Erythroblast (primary cell): ENCODE results near the gene TEX26.

ENCODE experiments used
- DNase-seq, 2 experiments: peaks; one replicate each; lab custom pipeline; 2025; lab: John Stamatoyannopoulos, UW
- GATA1 ChIP-seq: IDR thresholded peaks from 2 replicates; pipeline ENCODE4 v1.6.1; 2011; ENCODE audit warnings: low read depth, mild to moderate bottlenecking, control low read depth, low read length, moderate library complexity
- POLR2A ChIP-seq: IDR thresholded peaks from 2 replicates; pipeline ENCODE4 v1.6.1; 2011; ENCODE audit warnings: mild to moderate bottlenecking, low read length

TEX26 gene

GRCh38 chr13:31001647-31002046 is 69.2 kb downstream of the TEX26 start:
- TF ChIP-seq GATA1 (no peak), POLR2A (no peak)

DNA sequence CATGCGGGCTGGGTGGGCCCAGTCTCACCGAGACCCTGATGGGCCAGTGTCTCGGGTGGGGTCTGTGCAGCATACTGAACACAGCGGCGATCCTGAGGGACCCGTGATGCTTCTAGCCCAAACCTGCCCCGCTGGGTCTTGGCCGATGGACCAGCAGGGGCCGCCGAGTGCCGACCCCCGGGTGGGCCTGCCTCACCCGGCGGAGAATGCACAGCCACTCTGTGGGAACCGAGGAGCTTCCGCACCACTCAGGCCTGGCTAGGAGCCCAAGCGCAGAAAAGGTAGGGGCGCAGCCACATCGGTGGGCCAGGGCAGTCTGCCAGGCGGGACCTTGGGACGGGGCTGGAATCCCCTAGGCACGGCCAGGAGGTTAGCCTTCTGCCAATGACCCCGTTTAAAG is 72.6 kb downstream of the TEX26 start:
- TF ChIP-seq GATA1 (no peak), POLR2A (no peak)
- no peak for DNase-seq

More at GRCh38 chr13:31001647-31002046, 69.2 kb downstream of the TEX26 start:
- DNase-seq, result no peak

DNA sequence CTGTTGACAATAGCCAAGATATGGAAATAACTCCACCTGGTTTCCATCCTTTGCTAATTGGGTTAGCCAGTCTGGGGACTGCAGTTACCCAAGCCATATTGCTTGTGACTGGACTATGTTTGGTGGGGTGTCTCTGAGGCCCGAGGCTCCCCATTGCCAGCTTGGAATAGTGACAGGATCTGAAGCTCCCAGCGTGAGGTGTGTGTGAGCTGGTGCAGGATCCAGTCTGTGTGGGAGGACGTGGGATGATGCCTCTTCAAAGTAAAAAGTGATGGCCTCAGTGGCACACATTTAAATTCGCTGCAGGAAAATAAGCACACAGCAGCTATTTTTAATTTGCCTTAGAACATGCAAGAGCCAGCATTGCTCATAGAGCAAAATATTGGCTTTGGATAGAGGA is 75.0 kb downstream of the TEX26 start:
- TF ChIP-seq GATA1, result no peak
- no peak for TF ChIP-seq POLR2A

DNA sequence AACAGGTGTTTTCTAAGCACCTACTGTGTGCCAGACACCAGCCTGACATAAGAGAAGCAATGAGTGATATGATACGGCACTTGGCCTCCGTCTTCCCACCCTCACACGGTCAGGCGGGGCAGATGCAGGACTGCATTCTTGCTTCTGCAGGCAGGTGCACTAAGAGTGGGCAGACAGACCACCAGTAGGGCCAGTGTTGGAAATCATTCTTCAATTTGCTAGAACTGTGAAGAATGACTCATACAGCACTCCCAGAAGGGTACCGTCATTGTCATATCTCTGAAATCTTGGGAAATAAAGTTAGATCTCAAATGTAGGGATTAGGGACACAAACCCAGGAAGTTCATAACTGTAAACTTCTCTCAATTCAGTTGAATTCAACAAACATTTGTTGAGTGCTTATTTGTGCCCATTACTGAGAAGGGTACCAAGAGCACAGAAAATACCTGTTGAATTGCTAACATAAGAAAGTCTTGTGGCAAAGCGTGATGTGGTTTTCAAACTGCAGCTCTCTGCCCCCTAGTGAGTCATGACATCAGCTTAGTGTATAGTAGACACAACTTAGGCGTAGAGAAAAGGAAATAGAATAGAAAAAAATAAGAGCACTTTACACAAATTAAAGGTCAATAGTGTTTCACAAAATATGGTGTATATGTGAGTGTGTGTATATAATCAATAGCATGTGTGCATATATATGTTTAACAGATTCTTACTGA is 76.1 kb downstream of the TEX26 start:
- DNase-seq, result no peak
- TF ChIP-seq GATA1 (no peak), POLR2A (no peak)

More for the DNA sequence above, 75.0 kb downstream of the TEX26 start:
- no peak for DNase-seq

DNA sequence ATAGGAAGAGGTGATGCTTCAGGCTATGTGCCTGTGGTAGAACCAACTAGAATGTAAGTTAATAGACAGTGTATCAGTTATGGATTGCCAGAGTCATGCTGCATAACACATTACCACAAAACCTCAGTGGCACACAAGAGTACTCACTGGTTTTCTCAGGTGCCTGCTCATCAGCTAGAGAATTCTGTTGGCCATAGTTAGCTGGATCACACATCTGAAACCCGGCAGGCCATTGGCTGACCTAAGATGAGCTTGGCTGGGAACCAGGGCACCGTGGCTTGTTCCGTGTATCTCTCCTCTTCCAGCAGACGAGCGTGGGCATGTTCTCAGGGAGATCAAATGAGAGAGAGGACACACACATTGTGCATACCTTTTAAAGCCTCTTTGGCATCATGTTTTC is 76.7 kb downstream of the TEX26 start:
- DNase-seq, result no peak
- no peak for TF ChIP-seq POLR2A
- no peak for TF ChIP-seq GATA1

GRCh38 chr13:31010296-31010695 is 77.8 kb downstream of the TEX26 start:
- DNase-seq, result no peak
- TF ChIP-seq POLR2A (no peak), GATA1 (no peak)

DNA sequence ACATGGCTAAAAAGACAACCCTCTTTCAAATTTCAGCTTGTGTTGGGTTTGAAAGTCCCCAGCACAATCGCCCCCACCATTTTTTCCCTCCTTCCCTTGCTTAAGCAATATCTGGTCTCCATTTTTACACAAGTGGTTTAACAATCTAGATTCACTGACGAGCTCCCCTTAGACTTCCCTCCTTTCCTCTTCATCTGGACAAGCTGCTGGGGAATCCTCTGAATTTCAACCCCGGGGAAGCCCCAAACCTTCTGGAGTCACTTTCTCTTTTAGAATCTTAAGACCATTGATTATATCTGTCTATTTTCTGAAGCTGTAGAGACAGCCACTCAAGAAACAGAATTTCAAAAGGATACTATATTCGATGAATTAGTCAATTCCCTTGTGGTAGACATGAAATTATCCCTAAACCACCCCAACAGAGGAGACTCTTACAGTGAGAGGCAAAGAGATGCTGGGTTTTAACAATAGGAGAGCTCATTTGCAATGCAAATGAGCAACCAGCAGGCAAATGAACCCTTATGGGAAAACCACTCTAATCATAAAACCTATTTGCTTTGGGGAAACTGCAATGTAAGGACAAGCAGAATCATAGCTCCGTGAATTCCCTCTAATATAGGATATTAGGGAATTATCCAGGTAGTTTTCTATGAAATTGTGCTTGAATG is 78.9 kb downstream of the TEX26 start:
- DNase-seq, result no peak
- TF ChIP-seq POLR2A (no peak), GATA1 (no peak)

GRCh38 chr13:31011901-31012654 is 79.6 kb downstream of the TEX26 start:
- no peak for DNase-seq
- TF ChIP-seq GATA1 (no peak), POLR2A (no peak)

GRCh38 chr13:31012655-31013024 is 80.2 kb downstream of the TEX26 start:
- no peak for DNase-seq

GRCh38 chr13:31014456-31014855 is 82.0 kb downstream of the TEX26 start:
- no peak for DNase-seq

More at GRCh38 chr13:31012655-31013024, 80.2 kb downstream of the TEX26 start:
- TF ChIP-seq GATA1 (no peak), POLR2A (no peak)

GRCh38 chr13:31015199-31015598 is 82.7 kb downstream of the TEX26 start:
- DNase-seq, result no peak
- TF ChIP-seq POLR2A, result no peak
- TF ChIP-seq GATA1, result no peak

More at GRCh38 chr13:31014456-31014855, 82.0 kb downstream of the TEX26 start:
- TF ChIP-seq POLR2A (no peak), GATA1 (no peak)

DNA sequence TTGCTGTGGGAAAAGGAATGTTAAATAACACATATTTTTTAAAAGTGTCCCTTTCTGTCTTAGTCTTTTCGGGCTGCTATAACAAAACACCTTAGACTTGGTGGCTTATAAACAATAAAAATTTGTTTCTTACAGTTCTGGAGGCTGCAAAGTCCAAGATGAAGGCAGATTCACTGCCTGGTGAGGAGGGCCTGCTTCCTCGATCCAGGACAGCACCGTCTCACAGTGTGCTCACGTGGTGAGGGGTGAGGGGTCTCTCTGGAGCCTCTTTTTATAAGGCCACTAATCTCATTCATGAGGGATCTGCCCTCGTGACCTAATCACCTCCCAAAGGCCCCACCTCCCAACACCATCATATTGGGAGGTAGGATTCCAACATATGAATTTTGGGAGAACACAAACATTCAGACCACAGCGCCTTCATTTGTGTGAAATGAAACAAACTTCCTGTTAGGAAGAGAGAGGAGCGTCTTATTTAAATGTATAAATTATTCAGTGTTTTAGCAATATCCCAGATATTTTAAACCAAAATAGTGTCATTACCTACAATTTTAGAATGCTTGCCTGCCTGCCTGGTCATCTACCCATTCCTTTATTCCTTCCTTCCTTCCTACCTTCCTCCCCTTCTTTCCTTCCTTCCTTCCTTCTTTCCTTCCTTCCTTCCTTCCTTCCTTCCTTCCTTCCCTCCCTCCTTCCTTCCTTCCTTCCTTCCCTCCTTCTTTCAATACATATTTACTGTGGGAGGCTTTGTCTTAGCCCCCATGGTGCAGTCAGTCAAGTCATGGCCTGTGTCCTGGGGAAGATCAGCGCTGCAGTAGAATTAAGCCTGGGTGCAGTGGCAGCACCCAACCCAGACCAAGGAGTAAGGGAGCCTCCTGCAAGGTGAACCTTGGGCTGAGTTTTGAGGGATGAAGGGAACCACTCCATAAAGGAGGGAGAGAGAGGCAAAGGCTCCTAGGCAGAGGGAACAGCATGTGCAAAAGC is 84.2 kb downstream of the TEX26 start:
- no peak for TF ChIP-seq GATA1
- TF ChIP-seq POLR2A, result no peak

DNA sequence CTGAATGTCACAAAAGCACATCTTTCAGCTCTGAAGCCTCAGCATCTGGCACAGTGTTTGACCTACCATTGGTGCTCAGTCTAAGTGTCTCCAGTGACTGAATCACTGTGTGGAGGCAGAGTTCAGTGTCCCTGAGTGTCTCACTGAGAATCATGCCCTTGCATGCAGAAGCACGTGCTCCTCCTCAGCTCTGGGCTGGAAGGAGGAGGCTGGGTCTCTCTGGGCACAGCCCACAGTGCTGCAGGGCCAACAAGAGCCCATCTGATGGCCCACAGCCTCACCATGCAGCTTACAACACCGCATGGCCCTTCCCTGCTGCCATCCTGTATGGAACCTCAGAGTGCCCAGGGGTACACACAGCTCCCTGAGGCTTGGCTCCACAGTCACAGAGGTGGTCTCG is 86.1 kb downstream of the TEX26 start:
- no peak for DNase-seq
- no peak for TF ChIP-seq GATA1
- no peak for TF ChIP-seq POLR2A

More for the DNA sequence above, 84.2 kb downstream of the TEX26 start:
- DNase-seq, result no peak
